Measurements from ENCODE around the gene RPS6KB2.
A peak's percentile ranks its signal among the peaks of the same experiment; 100 is the strongest.
"Not testable (repeated sequence)": the region's sequence is repeated elsewhere in the genome, so short reads cannot be mapped to it uniquely, and the experiment has no call there.

Gene RPS6KB2

DNA sequence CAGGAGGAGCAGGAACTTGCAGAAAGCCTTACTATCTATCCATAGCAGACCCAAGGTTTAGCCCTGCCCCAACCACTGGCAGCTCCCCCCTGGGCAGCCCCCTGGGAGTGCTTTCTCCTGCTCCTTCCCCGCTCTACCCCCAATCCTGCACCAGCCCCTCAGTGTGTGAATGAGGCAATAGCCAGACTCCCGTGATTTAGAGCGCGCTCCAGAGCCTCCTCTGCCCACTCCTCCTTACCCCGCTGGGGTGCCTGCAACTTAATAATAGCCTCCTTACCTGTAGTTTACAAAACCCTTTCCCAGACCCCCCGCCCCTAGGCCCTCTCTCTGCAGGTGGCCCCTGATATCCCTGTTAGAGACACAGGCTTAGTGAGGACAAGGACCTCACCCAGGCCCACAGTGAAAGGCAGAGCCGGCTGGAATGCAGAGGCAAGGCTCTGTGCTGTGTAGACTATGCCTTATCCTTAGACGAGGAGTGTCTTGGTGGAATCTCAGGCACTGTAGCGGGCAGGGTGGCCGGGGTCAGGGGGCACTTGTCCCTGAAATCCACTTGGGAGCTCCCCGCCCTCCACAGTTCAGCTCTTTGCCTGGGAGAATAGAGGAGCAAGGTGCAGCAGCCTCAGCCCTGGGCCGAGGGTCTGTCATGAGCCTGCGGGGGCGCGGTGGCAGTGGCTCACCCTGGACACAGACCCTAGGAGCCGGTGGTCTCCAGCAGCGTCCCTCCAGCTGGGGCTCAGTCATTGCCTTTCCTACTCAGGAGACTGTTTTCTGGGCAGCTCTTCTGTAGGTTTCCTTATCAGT is 17.1 kb upstream of the RPS6KB2 start:
- no peak for DNase-seq

DNA sequence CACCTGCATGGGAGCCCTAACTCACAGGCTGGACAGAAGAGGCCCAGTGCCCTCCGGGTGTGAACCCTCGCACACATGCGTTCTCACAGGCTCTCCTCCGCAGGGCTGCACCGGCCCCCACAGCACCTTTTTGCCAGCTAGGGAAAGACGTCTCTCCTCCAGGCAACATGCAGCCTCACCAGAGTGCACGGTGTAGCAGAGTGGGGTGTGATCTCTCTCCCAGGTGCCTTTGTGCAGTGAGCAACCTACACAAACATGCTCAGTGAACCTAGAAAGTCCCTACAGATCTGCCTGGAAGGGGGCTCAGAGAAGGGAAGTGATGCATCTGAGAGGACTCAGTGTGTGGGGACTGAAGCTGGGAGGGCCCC is 16.5 kb upstream of the RPS6KB2 start:
- no peak for DNase-seq

DNA sequence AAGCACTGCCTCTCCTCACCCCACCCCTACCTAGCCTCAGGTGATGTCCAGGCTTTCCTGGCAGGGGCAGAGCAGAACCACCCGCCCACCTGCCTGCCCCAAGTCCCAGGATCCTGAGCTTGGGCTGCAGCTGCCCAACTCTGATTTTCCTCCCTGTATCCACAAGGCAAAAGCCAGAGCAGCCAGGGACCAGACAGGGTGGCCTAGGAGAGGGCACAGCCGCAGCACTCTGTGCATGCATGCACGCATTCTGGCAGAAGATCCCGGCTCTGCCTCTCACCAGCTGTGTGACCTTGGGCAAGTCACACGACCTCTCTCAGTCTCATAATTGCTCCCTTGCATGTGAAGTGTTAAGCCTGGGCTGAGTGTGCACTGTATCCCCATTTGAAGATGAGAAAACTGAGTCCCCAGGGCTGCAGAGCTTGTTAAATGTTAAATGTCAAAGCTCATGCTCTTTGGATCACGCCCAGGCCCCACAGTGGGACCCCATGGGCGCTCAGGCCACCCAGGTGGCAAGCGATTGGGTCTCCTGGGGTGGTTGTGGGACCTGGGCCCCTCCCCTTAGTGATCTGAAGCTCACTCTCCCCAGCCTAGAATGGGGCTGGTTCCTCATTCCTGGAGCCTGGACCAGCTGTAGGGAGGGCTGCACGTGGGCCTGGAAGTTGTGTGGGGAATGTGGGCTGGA is 15.7 kb upstream of the RPS6KB2 start:
- DNase-seq, result no peak

DNA sequence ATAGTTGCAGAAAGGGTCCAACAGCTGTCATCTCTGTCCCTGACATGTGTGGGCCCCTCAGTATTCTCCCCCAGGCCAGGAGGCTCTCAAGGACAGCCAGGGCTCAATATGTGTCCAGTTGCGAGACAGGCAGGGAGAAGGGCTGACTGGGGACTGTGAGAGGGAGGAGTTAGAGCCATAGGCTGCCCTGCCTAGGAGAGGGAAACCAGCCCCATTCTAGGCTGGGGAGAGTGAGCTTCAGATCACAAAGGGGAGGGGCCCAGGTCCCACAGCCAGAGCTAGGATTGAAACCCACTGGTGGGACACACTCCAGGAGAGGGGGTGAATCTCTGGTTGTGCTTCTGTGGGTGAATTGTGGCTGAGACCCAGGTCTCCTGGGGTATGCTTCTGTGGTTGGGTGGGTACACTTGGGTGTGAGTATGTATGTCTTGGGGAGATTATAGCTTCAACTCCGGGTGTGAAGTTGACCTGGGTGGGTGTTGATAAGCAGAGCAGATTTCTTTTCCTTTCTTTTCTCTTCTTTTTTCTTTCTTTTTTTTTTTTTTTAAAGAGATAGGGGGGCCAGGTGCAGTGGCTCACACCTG is 14.9 kb upstream of the RPS6KB2 start:
- DNase-seq, result no peak

DNA sequence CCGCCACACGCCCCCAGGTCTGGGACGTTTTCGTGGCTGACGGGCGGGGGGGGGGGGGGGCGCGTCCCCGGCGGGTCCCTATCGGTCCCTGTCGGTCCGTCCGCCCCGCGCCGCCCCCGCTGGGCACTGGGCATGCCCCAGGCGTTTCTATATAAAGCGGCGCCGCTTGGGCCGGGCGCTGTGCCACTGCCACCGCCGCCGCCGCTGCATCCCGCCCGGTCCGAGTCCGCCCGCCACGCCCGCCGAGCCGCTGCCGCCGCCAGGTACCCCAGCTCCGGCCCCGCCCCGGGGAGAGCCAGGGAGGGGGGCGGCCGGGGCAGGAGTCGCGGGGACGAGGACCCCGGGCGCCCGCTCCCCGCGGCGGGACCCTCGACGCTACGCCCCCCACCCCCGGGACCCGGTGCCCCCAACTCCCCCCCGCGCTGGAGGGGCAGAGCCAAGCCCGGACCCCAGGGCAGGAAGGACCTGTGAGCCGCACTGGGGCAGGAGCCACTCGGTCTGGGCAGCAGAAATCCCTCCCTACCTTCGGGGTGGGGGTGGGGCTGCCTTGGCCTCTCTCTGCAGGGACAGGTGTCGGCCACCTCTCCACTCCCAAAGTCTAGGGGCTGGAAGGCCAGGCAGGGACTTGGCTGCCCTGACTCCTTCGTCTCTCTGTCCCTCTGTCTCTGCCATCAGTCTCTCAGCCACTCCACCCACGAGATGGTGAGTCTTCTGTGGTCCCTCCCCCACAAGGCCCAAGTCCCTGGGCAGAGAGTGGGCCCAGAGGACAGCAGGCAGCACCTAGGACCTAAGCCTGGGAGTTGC is 12.6 kb upstream of the RPS6KB2 start, which contains the start of gene CARNS1:
Gene CARNS1, plus strand, starts transcription at position 178 of the 804 bp plus-strand sequence. Its CDS starts 522 bp downstream, at position 700.
- no peak for DNase-seq

DNA sequence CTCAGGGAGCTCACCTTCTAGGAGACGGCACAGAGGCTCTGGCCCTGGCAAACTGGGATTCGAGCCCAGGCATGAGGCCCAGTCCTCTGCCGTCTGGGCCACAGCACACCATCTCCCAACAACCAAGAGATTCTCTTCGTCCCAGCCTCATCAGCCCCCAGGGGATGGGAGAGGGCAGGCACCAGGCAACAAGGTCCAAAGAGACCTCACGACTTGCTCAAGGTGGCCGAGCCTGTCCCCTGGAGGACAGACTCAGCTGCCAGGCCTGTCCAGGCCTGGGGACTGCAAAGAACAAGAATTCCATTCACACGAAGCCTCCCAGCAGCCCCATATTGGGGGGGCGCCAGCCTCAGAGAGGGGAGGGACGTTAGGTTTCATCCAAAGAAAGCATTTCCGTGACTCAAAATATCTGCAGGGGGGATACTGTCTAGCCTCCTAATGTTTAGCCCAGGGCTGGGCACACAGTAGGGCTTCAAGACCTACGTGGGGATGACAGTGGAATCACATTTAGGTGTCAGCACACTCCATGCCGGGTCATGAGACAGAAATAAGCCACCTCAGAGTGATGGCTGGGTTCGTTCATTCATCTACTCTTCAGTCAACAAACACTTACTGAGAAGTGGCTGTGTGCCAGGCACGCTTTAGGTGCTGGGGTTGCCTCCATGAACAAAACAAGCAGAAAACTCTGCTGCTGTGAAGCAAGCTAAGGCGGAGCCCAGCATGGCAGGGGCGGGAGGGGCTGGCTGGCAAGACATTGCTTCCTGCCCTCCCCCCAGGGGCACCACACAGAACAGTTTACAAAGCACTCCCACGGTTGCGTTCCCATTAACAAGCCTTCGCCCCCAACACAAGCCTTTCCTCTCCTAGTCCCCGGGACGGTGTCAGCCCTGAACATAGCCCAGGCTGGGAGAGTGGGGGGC is 11.6 kb upstream of the RPS6KB2 start:
- DNase-seq, result no peak

DNA sequence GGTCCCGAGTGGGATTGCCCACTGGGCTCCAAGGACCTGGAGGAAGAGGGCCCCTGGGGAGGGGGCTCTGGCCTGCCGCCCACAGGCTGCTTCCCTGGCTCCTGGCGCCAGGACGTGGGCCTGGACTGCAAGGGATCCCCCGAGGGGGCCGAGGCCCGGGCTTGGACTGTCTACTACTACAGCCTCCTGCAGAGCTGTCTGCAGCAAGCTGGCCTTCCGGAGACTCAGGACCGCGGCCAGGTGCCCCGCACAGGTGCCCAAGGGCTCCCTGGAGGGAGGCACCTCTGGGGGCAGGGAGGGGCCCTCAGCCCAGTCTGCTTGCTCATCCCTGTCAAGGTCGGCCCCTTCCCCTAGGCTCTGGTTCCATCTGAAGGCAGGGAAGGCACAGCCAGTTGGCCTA is 10.9 kb upstream of the RPS6KB2 start:
- no peak for DNase-seq

DNA sequence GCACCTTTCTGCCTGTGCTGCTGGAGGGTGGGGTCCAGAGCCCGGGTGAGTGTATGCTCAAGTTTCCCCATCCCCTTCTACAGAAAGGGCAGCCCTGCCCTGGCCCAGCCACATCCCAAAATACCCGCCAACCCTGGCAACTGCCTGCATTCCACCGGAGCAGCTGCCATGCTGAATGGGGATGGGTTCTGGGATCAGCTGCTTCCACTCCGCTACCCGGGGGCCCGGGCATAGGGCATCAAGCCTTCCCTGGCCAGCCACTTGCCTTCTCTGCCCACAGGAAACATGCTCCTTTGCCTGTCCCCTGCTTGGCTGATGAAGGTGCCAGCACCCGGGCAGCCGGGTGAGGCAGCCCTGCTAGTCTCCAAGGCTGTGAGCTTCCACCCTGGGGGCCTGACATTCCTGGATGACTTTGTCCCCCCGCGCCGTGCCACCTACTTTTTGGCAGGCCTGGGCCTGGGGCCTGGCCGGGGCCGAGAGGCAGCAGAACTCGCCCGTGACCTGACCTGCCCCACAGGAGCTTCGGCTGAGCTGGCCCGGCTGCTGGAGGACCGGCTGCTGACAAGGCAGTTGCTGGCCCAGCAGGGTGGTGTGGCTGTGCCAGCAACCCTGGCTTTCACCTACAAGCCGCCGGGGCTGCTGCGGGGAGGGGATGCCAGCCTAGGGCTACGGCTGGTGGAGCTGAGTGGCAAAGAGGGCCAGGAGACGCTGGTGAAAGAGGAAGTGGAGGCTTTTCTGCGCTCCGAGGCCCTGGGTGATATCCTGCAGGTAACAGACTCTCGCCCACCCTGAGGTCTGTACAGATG is 9.6 kb upstream of the RPS6KB2 start:
- no peak for DNase-seq

DNA sequence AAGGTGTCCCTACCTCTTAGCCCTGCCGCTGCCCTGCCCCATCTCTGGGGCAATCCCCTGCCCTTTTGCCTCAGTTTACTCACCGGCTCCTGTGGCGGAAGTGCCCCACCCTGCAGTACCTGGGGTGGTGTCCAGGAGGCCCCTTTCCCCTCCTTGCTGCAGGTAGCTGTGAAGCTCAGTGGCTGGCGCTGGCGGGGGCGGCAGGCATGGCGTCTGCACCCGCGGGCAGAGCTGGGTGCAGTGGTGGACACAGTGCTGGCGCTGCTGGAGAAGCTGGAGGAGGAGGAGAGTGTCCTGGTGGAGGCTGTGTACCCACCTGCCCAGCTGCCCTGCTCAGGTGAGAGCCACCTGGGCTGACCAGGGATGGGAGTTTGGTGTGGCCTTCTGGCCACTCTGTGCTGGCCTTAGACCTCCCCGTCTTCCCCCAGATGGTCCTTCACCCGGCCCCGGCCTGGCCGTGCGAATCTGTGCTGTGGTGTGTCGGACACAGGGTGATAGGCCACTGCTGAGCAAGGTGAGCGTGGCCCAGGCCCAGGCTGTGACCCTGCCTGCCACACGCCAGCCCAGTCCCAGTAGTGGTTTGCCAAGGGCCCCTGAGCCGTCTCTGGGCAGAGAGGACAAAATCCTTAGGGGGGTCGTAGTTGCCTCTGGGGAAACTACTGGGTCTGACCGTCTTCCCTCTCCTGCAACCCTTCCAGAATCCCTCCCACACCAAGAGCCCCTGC is 8.8 kb upstream of the RPS6KB2 start:
- DNase-seq, result no peak

DNA sequence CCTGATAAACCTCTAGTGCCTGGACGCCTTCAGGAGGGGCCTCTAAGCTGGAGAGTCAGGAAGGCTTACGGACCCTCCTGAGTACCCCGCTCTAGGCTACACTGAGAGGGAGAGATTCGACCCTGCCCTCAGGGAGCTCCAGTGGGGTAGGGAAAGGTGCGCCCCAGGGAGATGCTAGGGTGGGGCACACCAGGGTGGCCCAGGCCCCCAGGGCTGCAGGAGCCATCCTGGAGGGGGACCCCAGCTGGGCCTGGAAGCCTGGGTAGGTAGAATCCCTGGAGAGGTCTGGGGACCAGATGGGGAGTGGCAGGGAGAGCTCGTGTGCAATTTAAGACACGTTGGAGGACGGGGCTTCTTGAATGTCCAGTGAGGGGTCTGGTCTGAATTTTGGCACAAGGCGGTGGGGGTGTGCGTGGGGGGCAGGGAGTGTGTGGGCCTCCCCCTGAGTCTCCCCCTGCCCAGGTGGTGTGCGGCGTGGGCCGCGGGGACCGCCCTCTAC is 8.1 kb upstream of the RPS6KB2 start:
- no peak for DNase-seq

DNA sequence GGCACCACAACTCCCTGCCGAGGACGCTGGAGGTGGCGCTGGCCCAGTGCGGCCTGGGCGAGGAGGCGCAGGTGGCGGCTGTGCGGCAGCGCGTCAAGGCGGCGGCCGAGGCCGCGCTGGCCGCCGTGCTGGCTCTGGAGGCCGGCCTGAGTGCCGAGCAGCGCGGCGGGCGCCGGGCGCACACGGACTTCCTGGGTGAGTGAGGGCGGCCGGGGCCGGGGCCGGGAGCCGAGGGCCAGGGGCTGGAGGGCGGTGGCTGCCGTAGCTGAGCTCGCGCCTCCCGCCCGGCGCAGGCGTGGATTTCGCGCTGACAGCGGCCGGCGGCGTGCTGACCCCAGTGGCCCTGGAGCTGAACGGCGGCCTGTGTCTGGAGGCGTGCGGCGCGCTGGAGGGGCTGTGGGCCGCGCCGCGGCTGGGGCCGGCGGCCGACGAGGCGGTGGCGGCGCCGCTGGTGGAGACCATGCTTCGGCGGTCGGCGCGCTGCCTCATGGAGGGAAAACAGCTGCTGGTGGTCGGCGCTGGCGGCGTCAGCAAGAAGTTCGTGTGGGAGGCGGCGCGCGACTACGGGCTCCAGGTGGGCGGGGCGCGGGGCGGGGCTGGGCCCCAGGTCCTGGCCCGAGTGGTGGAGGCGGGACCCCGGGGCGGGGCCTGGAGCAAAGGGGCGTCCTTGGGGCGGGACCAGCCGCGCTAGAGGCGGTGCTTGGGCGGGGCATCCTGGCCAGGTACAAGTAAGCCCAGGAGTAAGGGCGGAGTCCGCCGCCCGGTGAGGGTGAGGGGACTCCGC is 7.5 kb upstream of the RPS6KB2 start:
- peak; percentile 65 for DNase-seq

DNA sequence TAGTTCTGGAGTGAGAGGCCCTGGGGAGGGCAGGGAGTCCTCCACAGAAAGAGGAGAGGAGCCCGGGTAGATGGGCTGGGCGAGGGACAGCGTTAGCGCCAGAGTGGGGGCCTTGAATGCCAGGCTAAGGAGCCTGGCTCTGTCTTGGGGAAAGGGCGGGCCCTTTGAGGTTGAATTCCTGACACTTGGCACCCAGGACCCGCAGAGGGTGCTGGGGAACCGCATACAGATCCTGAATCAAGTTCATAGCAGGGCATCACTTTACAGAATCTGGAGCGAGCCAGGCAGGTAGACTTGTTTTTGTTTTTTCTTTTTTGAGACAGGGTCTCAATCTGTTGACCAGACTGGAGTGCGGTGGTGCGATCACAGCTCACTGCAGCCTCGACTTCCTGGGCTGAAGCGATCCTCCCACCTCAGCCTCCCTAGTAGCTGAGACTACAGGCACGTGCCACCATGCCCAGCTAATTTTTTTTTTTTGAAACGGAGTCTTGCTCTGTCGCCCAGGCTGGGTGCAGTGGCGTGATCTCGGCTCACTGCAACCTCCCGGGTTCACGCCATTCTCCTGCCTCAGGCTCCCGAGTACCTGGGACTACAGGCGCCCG is 6.8 kb upstream of the RPS6KB2 start:
- DNase-seq, result no peak

DNA sequence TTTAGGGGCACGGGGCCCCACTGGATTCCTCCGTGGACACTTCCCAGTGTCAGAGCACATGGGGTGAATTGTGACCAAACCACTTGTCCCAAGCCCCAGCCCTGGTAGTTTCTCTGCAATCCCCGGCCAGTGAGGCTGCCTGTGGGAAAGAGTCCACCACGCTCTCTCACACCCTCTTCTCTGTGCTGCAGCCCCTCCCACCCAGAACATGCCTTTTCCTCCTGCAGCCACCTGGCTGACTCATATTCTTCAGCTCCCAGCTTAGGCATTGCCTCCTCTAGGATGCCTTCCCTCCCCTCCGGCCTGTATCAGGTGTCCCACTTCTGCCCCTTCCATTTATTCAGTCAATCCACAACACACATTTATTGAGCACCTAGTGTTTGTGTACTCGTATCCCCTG is 5.4 kb upstream of the RPS6KB2 start:
- DNase-seq, result no peak

DNA sequence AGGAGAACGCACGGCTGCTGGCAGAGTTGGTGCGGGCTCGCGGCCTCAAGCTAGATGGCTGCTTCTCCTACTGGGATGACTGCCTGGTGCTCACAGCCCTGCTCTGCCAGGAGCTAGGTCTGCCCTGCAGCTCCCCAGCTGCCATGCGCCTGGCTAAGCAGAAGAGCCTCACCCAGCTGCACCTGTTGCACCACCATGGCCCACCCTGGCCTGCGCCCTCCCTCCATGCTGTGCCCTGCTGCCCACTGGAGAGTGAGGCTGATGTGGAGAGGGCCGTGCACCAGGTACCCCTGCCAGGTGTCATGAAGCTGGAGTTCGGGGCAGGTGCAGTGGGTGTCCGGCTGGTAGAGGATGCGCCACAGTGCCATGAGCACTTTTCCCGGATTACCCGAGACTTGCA is 4.8 kb upstream of the RPS6KB2 start:
- no peak for DNase-seq

DNA sequence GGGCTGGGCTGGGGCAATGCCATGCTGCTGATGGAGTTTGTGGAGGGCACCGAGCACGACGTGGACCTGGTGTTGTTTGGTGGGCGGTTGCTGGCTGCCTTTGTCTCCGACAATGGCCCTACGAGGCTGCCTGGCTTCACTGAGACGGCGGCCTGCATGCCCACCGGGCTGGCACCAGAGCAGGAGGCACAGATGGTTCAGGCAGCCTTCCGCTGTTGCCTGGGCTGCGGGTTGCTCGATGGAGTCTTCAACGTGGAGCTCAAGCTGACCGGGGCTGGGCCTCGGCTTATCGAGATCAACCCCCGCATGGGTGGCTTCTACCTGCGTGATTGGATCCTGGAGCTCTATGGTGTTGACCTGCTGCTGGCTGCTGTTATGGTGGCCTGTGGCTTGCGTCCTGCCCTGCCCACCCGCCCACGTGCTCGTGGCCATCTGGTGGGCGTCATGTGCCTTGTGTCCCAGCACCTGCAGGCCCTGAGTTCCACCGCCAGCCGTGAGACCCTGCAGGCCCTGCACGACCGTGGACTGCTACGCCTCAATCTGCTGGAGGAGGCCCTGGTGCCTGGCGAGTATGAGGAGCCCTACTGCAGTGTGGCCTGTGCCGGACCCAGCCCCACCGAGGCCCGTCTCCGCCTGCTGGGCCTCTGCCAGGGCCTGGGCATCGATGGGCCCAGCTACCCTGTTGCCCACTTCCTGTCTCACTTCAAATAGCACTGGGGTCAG is 4.2 kb upstream of the RPS6KB2 start:
- no peak for DNase-seq

DNA sequence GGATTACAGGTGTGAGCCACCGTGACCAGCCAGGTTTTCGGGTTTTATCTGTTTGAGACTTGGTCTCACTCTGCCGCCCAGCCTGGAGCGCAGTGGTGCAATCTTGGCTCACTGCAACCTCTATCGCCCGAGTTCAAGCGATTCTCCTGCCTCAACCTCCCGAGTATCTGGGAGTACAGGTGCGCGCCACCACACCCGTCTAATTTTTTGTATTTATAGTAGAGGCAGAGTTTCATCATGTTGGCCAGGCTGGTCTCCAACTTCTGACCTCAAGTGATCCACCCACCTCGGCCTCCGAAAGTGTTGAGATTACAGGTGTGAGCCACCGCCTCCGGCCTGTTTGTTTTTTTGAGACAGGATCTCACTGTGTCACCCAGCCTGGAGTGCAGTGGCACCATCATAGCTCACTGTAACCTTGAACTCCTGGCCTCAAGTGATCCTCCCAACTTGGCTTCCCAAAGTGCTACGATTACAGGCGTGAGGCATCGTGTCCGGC is 882 bp upstream of the RPS6KB2 start:
- DNase-seq, result not testable (repeated sequence)

DNA sequence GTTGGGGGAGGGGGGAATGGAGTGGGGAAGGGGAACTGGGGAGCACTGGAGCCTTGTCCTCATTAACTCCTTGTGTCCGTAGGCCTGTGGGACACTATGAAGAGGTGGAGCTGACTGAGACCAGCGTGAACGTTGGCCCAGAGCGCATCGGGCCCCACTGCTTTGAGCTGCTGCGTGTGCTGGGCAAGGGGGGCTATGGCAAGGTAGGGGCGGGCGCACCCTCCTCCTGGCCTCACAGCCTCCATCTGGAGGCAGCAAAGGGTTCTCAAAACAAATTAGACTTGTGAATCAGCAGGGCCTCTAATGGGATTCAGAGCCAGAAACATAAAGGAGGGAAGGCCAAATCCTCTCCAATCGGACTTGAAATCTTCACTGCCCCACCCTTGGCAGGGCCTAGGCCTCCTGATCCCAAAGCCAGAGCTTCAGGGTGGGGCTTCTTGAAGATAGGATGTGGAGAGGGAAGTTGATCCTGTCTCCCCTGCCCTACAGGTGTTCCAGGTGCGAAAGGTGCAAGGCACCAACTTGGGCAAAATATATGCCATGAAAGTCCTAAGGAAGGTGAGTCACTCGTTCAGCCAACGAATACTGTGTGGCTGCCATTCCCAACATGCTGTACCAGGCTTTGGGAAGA is 859 bp downstream of the RPS6KB2 start:
- no peak for DNase-seq

DNA sequence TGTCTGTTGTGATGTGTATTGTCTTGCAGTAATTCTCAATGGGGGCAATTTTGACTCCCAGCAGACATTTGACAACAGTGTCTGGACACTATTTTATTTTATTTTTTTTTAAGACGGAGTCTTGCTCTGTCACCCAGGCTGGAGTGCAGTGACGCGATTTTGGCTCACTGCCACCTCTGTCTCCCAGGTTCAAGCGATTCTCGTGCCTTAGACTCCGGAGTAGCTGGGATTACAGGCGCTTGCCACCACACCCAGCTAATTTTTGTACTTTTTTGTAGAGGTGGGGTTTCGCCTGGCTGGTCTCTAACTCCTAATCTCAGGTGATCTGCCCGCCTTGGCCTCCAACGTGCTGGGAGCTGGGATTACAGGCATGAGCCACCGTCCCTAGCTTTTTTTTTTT is 1.4 kb downstream of the RPS6KB2 start:
- no peak for DNase-seq

Measured in GOT3 (cell line).